Measurements from ENCODE around the gene PLAC9.

The PLAC9 gene

GRCh38 chr10:80150172-80150571, 17.6 kb downstream of the PLAC9 start:
- TF ChIP-seq POLR2A (IDR thresholded peaks at IDR 0.05; ENCODE audit: extremely low read depth, insufficient read length) (no peak), MAX (IDR thresholded peaks at IDR 0.05; ENCODE audit: low read depth, low read length) (no peak), MYC (IDR thresholded peaks at IDR 0.05; ENCODE audit: low read depth, low read length) (no peak)
- TF ChIP-seq, protein P1, sequence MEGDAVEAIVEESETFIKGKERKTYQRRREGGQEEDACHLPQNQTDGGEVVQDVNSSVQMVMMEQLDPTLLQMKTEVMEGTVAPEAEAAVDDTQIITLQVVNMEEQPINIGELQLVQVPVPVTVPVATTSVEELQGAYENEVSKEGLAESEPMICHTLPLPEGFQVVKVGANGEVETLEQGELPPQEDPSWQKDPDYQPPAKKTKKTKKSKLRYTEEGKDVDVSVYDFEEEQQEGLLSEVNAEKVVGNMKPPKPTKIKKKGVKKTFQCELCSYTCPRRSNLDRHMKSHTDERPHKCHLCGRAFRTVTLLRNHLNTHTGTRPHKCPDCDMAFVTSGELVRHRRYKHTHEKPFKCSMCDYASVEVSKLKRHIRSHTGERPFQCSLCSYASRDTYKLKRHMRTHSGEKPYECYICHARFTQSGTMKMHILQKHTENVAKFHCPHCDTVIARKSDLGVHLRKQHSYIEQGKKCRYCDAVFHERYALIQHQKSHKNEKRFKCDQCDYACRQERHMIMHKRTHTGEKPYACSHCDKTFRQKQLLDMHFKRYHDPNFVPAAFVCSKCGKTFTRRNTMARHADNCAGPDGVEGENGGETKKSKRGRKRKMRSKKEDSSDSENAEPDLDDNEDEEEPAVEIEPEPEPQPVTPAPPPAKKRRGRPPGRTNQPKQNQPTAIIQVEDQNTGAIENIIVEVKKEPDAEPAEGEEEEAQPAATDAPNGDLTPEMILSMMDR (IDR thresholded peaks at IDR 0.05; ENCODE audit: low read depth, low read length): no peak
- no peak overlapping the region for H3K4me3 ChIP-seq (ENCODE audit: low read depth, low read length)
- no peak for DNase-seq (ENCODE audit: low read depth)

DNA sequence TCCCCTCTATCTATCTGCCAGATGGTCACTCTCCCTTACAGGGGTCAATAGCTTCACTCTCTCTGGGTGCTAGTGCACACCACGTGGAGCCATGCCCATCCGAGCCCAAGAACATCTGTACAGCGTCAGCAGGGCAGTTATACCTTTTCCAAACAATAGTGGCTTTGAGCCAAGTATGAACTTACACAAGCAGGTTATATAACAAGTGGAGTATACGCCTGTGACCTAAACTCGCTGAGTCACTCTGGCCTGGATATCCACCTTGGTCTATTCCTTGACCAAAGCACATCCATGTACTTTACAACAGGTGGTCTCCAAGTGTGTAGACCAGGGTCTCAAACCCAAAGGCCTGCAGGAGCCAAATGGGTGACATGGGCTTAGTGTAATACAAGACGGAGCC, 20.3 kb downstream of the PLAC9 start:
- no peak for DNase-seq (ENCODE audit: low read depth)
- TF ChIP-seq POLR2A (IDR thresholded peaks at IDR 0.05; ENCODE audit: extremely low read depth, insufficient read length) (no peak), MAX (IDR thresholded peaks at IDR 0.05; ENCODE audit: low read depth, low read length) (no peak), MYC (IDR thresholded peaks at IDR 0.05; ENCODE audit: low read depth, low read length) (no peak)
- TF ChIP-seq, protein P1 (IDR thresholded peaks at IDR 0.05; ENCODE audit: low read depth, low read length): no peak
- H3K4me3 ChIP-seq (ENCODE audit: low read depth, low read length): no peak overlapping the region

GRCh38 chr10:80153460-80153859, 20.9 kb downstream of the PLAC9 start:
- TF ChIP-seq MAX (IDR thresholded peaks at IDR 0.05; ENCODE audit: low read depth, low read length): no peak
- TF ChIP-seq, protein P1 (IDR thresholded peaks at IDR 0.05; ENCODE audit: low read depth, low read length): no peak
- no peak for TF ChIP-seq POLR2A (IDR thresholded peaks at IDR 0.05; ENCODE audit: extremely low read depth, insufficient read length)
- TF ChIP-seq MYC (IDR thresholded peaks at IDR 0.05; ENCODE audit: low read depth, low read length): no peak
- H3K4me3 ChIP-seq (ENCODE audit: low read depth, low read length): no peak overlapping the region
- DNase-seq (ENCODE audit: low read depth): no peak

DNA sequence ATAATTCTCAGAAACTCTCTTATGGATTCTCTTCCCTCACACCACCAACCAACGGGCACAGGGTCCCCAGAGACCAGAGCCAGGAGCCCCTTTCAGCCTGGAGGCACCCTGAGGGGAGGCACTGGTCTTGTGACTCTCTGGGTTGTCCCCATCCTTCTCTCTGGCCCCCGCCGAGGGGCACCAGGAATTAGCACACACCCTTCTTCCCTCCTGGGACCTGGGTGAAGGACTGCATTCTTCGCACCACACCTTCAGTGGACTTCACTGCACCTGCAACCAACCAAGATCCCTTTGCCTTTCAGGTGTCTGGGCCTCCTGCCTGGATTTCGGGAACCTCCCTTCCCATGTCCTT, 22.1 kb downstream of the PLAC9 start:
- no peak overlapping the region for H3K4me3 ChIP-seq (ENCODE audit: low read depth, low read length)
- TF ChIP-seq MAX (IDR thresholded peaks at IDR 0.05; ENCODE audit: low read depth, low read length) (no peak), MYC (IDR thresholded peaks at IDR 0.05; ENCODE audit: low read depth, low read length) (no peak), POLR2A (IDR thresholded peaks at IDR 0.05; ENCODE audit: extremely low read depth, insufficient read length) (no peak)
- TF ChIP-seq, protein P1 (IDR thresholded peaks at IDR 0.05; ENCODE audit: low read depth, low read length): no peak
- no peak for DNase-seq (ENCODE audit: low read depth)

- no peak for TF ChIP-seq MAX (IDR thresholded peaks at IDR 0.05; ENCODE audit: low read depth, low read length)
- TF ChIP-seq MYC (IDR thresholded peaks at IDR 0.05; ENCODE audit: low read depth, low read length): no peak
- TF ChIP-seq, protein P1 (IDR thresholded peaks at IDR 0.05; ENCODE audit: low read depth, low read length): no peak
- TF ChIP-seq POLR2A (IDR thresholded peaks at IDR 0.05; ENCODE audit: extremely low read depth, insufficient read length): no peak
- no peak for DNase-seq (ENCODE audit: low read depth)
- no peak overlapping the region for H3K4me3 ChIP-seq (ENCODE audit: low read depth, low read length)
Measured at GRCh38 chr10:80154978-80155695, 22.6 kb downstream of the PLAC9 start.
